Mammary epithelial cell (primary cell): ENCODE data around the gene HDGFL3.

Source experiments
- CTCF ChIP-seq, 2 donors: IDR thresholded peaks in 1 of 2; conservative IDR thresholded peaks in 1 of 2; 2 replicates each; pipeline ENCODE4 v1.5.1; 2011 to 2012; ENCODE audit warnings: inconsistent platforms in 2 of 2, low read length in 2 of 2, mild to moderate bottlenecking in 2 of 2, control low read depth in 1 of 2, low read depth in 1 of 2; ENCODE audit not compliant: insufficient read depth in 1 of 2; ENCODE audit errors: extremely low read depth in 1 of 2
- EZH2 ChIP-seq: IDR thresholded peaks from 2 replicates; pipeline ENCODE4 v1.6.1; 2012; ENCODE audit warnings: low read length, inconsistent platforms, borderline replicate concordance

GRCh38 chr15:83225449-83225848 is 17.8 kb upstream of the HDGFL3 start:
- no peak for TF ChIP-seq CTCF (conservative IDR thresholded peaks at IDR 0.05 in 1 of 2, IDR thresholded peaks at IDR 0.05 in 1 of 2; ENCODE audit: extremely low read depth in 1 of 2, insufficient read depth in 1 of 2, low read depth in 1 of 2, low read length in 2 of 2)
- TF ChIP-seq EZH2 = no peak
